Measurements from ENCODE around the gene SMARCC1.
A peak's percentile ranks its signal among the peaks of the same experiment; 100 is the strongest.
"Not testable (repeated sequence)": the region's sequence is repeated elsewhere in the genome, so short reads cannot be mapped to it uniquely, and the experiment has no call there.

The SMARCC1 gene

DNA sequence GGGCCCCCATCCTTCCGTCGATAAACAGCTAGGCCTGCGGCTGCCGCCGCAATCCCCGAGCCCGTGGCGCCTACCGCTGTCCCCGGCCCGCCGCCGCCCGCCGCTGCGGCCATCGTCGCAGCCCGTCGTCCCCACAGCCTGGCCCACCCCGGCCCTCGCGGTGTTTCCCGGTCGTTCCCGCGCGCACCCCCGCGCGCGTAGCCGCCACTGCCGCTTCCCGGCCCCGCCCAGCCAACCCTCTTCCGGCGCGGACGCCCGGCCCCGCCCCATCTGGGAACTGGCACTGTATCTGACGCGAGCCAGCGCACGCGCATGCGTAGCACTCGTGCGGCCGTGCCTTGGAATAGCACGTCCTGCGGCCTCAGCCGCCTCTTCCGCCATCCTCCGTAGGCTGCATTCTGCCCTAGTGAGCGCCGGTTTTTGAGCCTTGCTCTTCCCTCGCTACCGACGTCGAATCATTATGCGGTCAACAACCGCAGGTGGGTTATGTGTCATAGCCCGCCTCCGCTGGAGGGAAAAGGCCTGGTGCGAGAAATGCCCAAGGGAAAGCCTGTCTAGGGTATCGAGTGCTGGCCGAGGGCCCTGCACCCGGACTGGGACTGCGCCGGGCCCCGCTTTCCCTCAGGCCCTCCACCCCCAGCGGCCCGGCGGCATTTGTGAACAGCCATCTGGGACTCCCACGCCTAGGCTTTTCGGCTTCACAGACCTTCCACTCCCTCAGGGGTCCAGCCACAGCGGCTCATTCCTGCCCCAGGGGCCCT lies at the start of gene SMARCC1:
SMARCC1 (minus strand) TSS at position 209 of the 761 bp plus-strand sequence; CDS start at position 113, 96 bp downstream.
- peak; percentile 86 for DNase-seq

DNA sequence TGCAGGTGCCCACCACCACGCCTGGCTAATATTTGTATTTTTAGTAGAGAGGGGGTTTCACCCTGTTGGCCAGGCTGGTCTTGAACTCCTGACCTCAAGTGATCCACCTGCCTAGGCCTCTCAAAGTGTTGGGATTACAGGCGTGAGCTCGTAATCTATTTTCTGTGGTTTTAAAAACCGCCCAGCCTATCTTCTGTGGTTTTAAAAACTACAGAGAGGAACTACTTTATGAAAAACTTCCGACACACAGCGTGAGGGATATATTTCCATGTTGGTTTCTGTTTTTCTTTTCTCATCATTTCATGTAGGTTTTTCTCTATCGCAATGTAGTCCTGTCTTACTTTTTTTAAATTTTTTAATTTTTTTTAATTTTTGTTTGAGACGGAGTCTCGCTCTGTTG lies 47.8 kb upstream of the SMARCC1 start:
- DNase-seq = not testable (repeated sequence)

- no peak for DNase-seq
These were observed 43.9 kb upstream of the SMARCC1 start for GRCh38 chr3:47825590-47825989.

GRCh38 chr3:47824541-47825473 lies 43.1 kb upstream of the SMARCC1 start:
- DNase-seq = peak; percentile 44

DNA sequence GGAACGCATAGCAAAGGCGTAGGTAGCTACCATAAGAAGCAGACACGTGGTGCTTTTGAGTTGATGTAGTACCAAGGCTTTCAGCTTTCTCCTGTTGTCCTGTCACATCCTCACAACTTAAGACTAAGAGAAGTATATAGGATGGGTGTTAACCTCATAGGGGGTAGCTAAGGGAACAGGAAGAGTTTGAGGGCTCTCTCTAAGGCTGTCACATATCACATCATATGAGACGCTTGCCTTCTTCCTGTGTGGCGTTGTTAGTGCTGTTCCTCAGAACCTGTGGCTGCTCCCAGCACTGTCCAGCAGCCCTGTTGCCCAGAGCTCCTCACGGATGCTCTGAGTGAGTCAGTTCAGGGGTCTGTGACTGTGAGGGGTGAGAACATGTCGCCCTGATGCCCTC lies 35.9 kb upstream of the SMARCC1 start:
- no peak for DNase-seq

- no peak for DNase-seq
These were observed 32.0 kb upstream of the SMARCC1 start for GRCh38 chr3:47813551-47814177.

DNA sequence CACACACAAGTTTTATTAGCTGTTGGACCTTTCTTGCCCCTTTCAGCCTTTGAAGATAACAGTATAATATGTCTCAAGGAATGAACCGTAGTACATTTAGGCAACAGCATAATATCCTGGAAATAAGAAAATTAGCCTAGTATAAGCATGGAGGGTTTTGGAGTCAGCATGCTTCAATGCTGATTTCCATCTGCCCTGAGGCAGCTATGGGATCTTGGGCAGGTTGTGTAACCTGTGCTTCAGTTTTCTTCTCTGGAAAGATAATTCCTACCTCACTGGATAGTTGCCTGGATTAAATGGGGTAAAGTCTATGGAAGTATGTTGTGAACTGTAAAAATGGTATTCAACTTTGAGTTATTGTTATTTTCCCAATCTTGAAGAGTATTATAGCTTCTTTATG lies 22.9 kb upstream of the SMARCC1 start:
- DNase-seq = no peak

GRCh38 chr3:47803480-47804025 lies 21.9 kb upstream of the SMARCC1 start:
- DNase-seq = no peak

DNA sequence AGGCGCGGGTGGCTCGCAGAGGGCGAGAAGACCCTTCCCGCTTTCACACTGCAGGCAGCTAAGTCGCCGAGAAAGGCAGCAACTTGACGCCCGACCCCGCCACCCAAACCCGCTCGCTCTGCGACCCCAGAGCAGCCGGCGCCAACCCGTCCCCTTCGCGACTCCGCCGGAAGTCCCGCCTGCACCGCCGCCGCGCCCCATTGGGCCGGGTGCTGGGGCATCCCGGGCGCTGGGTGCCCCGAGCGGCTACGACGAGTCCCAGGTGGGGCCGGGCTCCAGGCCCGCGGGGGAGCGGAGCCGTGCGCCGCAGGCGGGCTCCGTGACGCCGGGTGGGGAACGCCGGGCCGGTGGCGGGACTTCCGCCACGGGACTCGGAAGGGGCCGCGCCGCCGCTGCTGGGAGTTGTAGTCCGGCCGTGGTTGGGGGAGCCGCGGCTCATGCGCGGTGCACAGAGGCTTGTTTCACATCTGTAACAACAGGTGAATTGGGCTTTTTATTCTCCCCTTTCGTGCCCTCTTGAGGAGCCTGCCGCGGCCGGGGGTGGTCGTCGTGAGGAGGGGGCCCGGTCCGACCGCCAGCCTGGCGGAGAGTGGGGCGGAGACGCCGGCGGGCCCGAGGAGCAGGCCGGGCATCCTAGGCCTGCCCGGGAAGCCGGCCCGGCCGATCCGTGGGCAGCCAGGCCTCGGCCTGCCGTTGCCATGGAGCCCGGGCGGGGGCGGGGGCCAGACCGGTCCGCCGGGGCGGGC lies 21.2 kb upstream of the SMARCC1 start, which contains the start of gene DHX30:
DHX30 (plus strand) TSS at position 405 of the 746 bp plus-strand sequence. CDS start 7,546 bp downstream, outside the sequence.
- DNase-seq = peak; percentile 71

DNA sequence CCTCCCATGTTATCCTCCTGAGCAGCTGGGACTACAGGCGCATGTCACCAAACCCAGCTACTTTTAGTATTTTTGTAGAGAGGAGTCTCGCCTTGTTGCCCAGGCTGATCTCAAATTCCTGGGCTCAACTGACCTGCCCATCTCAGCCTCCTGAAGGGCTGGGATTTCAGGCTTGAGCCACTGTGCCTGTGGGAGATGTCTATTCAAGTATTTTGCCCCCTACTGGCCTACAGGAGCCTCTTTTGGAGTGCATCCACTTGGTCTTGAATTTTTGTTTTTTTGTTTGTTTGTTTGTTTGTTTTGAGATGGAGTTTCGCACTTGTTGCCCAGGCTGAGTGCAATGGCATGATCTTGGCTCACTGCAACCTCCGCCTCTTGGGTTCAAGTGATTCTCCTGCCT lies 18.0 kb upstream of the SMARCC1 start:
- no peak for DNase-seq

DNA sequence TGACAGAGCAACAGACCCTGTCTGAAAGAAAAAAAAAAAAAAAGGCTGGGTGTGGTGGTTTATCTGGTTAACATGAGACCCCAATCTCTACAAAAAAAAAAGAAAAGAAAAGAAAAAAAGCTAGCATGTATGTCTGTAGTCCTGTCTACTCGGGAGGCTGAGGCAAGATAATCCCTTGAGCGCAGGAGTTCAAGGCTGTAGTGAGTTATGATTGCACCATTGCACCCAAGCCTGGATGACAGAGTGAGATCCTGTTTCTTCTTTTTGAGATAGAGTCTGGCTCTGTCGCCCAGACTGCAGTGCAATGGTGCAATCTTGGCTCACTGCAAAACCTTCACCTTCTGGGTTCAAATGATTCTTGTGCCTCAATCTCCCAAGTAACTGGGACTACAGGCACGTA lies 12.9 kb upstream of the SMARCC1 start:
- DNase-seq = no peak

DNA sequence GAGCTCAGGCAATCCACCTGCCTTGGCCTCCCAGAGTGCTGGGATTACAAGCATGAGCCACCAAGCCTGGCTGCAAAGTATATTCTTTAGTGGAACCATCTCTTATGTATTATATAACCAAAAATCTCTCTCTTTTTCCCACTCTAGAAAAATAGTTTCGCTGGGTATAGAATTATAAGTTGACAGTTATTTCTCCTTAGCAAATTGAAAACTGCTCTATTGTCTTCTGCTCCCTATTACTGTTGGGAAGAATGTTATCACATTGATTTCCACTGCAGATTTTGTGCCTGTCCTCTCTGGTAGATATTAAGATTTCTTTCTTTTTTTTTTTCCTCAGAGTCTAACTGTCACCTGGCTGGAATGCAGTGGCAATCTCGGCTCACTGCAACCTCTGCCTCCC lies 11.0 kb upstream of the SMARCC1 start:
- no peak for DNase-seq

DNA sequence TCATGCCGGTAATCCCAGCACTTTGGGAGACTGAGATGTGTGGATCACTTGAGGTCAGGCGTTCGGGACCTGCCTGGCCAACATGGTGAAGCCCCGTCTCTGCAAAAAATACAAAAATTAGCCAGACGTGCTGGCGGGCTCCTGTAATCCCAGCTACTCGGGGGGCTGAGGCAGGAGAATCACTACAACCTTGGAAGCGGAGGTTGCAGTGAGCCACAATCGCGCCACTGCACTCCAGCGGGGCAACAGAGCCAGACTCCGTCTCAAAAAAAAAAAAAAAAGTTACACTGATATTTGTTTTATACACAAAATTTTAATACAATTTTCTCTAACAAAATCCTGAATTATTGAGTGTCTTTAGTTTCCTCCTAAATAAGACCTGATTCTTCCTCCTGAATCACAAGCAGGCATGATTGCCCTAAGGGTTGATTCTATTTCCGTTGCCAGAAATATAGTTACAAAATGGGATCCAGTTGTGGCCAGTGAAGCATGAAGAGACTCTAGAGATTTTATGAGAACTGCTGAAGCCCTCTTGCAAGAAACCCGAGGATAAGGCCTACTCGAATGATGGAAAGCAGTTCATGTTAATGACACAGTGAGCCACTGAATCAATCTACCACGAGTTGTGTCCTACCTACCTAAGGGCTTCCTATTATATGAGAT lies 9.6 kb upstream of the SMARCC1 start:
- no peak for DNase-seq

DNA sequence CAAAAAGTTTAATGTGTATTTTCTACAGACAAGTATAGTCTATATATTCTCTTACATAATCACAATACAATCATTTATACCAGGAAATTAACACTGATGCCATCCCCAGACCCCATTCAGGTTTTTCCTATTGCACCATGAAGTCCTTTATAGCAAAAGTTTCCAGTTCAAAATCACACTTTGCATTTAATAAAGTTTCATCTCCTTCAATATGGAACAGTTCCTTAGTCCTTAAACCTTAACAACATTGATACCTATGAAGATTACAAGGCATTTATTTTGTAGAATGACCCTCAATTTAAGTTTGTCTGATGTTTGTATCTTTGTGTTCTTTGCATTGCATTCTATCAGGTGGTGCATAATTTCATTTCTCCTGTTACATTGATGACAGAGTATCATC lies 2.0 kb upstream of the SMARCC1 start:
- no peak for DNase-seq

DNA sequence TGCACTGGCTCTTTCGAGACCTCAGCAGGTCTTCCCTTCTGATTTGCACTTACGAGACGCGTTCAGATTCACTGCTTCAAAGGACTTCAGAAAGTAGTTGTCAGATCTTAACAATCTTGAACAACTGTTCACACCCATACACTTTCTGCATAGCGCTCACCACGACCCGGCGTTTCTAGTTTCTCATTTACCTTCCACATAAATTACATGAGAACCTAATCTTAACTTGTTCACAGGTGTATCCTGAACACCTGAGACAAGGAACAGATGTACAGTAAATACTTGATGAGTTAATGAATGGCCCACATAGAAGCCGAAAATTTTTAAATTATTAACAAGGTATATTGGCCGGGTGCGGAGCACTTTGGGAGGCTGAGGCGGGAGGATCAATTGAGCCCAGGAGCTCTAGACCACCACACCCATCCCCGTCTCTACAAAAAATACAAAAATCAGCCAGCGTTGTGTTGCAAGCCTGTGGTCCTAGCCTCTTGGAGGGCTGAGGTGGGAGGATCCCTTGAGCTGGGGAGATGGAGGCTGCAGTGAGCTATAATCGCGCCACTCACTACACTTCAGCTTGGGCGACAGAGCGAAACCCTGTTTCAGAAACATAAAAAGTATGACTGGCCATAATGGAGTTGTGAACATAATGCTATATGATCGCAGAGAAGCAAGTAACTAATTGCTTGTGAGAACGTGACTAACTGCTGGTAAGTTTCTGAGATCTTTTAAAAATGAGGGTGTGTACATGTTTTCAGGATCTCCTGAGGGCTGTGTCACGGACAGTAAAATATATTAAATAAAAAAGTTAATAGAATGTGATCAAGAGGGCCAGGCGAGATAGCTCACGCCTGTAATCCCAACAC lies 984 bp upstream of the SMARCC1 start:
- DNase-seq = no peak

- peak; percentile 21 for DNase-seq
These were observed 680 bp downstream of the SMARCC1 start for GRCh38 chr3:47780741-47781684.

DNA sequence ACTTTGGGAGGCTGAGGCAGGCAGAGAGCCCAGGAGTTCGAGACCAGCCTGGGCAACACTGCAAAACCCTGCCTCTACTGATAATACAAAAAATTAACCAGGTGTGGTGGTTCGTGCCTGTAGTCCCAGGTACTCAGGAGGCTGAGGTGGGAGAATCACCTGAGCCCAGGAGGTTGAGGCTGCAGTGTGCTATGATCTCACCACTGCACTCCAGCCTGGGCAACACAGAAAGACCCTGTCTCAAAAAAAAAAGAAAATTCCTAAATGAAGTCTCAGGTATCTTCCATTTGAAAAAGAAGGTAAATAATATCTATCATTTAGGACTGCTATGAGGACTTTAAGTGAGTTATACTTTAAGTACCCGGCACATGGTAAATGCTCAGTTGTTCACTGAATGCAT lies 2.9 kb downstream of the SMARCC1 start:
- no peak for DNase-seq

GRCh38 chr3:47772788-47773187 lies 8.9 kb downstream of the SMARCC1 start:
- no peak for DNase-seq

DNA sequence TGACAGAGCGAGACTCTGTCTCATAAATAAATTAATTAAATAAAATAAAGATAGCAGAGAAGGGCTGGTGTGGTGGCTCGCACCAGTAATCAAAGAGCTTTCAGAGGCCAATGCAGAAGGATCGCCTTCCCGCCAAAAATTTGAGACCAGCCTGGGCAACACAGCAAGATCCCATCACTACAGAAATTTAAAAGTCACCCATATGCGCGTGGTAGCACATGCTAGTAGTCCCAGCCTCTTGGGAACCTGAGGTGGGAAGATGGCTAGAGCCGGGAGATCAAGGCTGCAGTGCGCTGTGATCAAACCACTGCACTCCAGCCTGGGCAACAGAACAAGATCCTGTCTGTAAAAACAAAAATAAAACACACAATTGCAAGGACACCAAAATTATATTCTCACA lies 9.6 kb downstream of the SMARCC1 start:
- no peak for DNase-seq

DNA sequence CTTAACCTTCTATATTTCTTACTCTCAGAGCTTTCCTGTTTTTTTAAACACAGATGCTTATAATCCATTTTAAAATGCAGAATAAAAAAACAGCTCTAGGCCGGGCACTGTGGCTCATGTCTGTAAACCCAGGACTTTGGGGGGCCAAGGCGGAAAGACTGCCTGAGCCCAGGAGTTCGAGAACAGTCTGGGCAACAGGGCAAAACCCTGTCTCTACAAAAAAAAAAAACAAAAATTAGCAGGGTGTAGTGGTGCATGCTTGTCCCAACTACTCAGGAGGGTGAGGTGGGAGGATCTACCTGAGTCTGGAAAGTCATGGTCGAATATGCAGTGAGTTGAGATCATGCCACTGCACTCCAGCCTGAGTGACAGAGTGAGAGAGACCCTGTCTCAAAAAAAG lies 15.5 kb downstream of the SMARCC1 start:
- DNase-seq = no peak

Measured in NCI-H2171 treated with DMSO at 0.1 percent for 48 hours (cell line).